NCI-H2171 (cell line): ENCODE results near the gene NRN1L.
A peak's percentile ranks its signal among the peaks of the same experiment; 100 is the strongest.
"Not testable (repeated sequence)": the region's sequence is repeated elsewhere in the genome, so short reads cannot be mapped to it uniquely, and the experiment has no call there.

Experiments
- DNase-seq: peaks from one replicate; lab custom pipeline; 2025; lab: John Stamatoyannopoulos, UW

The NRN1L gene

DNA sequence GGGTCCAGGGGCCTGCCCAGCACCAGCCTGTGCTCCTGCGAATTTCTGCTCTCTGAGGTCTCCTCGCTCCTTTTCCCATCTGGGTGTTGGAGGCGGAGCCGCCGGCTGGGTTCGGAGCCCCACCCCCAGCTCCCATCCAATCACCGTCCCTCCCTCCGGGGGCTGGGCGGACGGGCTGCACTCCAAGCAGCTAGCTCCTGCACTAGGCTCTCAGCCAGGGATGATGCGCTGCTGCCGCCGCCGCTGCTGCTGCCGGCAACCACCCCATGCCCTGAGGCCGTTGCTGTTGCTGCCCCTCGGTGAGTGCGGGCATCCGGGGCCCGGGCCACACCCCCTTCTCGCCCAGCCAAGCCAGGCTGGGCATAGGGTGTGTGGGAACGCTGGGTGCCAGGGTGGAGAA is at the start of gene NRN1L:
Gene NRN1L, plus strand, starts transcription at position 202 of the 400 bp plus-strand sequence. Its CDS starts 19 bp downstream, at position 221.
- peak; percentile 91 for DNase-seq

DNA sequence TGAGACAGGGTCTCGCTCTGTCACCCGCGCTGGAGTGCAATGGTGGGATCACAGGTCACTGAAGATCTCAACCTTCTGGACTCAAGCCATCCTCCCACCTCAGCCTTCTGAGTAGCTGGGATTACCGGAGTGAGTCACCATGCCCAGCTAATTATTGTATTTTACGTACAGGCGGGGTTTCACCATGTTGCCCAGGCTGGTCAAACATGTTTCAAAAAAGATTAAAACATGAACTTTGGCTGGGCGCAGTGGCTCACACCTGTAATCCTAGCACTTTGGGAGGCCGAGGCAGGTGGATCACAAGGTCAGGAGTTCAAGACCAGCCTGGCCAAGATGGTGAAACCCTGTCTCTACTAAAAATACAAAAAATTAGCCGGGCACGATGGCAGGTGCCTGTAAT is 47.5 kb upstream of the NRN1L start:
- DNase-seq: not testable (repeated sequence)

GRCh38 chr16:67837811-67838210 is 46.9 kb upstream of the NRN1L start:
- DNase-seq: no peak

DNA sequence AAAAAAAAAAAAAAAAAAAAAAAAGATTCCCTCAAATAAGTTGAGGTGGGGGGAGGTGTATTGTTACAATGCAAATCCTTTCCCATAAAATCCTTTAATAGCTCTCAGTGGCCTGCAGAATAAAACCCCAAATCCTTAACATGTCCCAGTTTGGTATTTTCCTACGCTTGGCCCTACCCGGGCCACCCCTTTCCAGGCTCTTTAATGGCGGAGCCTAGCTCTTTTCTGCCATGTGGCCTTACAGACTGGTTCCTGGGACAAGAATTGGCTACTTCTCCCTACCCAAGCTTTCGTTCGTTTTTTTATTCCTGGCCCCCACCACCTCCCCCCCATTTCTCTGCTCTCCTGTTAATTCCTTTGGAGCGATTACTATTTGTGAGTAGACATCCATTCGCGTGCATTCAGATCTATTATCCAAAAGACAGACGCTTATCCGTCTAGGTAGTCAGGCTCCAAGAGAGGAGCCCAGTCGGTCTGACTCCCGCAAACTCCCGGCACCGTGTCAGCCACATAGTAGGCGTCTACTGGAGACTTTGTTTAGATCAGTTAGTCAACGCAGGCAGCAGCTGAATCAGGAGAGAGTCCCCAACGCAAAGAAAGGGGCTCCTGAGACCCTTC is 43.4 kb upstream of the NRN1L start:
- DNase-seq: no peak

- peak; percentile 94 for DNase-seq
Measured at GRCh38 chr16:67841816-67842508, 42.7 kb upstream of the NRN1L start, which contains the start of gene THAP11. Gene THAP11, plus strand, starts transcription at chr16:67842320. Its CDS starts 235 bp downstream, at chr16:67842555.

DNA sequence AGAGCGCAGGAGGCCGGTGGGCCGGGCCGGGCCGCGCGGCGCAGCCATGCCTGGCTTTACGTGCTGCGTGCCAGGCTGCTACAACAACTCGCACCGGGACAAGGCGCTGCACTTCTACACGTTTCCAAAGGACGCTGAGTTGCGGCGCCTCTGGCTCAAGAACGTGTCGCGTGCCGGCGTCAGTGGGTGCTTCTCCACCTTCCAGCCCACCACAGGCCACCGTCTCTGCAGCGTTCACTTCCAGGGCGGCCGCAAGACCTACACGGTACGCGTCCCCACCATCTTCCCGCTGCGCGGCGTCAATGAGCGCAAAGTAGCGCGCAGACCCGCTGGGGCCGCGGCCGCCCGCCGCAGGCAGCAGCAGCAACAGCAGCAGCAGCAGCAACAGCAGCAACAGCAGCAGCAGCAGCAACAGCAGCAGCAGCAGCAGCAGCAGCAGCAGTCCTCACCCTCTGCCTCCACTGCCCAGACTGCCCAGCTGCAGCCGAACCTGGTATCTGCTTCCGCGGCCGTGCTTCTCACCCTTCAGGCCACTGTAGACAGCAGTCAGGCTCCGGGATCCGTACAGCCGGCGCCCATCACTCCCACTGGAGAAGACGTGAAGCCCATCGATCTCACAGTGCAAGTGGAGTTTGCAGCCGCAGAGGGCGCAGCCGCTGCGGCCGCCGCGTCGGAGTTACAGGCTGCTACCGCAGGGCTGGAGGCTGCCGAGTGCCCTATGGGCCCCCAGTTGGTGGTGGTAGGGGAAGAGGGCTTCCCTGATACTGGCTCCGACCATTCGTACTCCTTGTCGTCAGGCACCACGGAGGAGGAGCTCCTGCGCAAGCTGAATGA is 42.0 kb upstream of the NRN1L start:
- peak; percentile 55 for DNase-seq

DNA sequence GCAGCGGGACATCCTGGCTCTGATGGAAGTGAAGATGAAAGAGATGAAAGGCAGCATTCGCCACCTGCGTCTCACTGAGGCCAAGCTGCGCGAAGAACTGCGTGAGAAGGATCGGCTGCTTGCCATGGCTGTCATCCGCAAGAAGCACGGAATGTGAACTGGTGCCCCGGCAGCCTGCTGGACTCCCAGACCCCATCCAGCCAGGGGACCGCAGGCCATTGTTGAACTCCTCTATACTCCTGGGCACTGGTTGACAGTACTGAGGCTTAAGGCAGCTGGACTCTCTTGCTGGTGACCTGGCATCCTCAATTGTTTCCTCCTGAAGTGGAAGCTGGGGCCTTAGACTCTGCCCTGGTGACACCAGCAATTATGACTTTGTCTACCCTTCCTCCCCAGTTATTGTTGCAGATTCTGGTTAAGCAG is 41.3 kb upstream of the NRN1L start:
- no peak for DNase-seq

- DNase-seq: no peak
Measured at GRCh38 chr16:67844497-67844896, 40.2 kb upstream of the NRN1L start.

DNA sequence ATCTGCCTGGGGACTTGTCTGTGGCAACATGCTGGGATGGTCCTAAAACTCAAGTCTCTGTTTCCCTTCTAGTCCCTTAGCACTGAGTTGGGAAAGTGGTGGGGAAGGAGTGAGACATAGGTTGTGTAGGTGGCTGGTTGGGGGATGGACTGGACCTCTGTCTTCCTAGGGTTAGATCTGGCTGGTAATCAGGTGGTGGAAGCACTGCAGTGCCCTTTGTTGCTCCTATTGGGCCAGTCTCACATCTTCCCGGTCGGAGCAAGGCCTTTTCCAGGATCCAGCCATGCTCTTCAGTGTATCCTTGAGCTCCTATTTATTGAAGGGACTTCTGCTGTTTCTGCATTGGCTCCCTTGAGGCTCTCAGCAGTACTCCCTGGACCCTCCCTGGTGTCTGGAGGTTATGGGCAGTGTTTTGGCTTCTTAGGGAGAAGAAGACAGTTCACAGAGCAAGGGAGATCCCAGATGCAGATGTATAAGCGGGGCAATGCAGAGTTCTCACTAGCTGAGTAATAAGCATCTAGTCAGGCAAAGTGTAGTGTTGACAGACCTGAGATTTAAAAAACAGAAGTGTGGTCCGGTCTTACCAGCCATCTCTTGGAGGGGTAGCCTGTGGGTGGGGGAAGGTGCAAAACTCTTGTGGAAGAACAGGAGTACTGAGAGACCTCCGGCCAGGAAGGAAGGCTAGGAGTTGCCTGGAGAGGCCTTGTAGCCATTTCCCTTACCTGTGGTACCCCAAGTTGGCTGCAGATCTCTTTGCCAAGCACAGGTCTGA is 39.2 kb upstream of the NRN1L start:
- no peak for DNase-seq

- DNase-seq: no peak
Measured at GRCh38 chr16:67846063-67846319, 38.7 kb upstream of the NRN1L start.

DNA sequence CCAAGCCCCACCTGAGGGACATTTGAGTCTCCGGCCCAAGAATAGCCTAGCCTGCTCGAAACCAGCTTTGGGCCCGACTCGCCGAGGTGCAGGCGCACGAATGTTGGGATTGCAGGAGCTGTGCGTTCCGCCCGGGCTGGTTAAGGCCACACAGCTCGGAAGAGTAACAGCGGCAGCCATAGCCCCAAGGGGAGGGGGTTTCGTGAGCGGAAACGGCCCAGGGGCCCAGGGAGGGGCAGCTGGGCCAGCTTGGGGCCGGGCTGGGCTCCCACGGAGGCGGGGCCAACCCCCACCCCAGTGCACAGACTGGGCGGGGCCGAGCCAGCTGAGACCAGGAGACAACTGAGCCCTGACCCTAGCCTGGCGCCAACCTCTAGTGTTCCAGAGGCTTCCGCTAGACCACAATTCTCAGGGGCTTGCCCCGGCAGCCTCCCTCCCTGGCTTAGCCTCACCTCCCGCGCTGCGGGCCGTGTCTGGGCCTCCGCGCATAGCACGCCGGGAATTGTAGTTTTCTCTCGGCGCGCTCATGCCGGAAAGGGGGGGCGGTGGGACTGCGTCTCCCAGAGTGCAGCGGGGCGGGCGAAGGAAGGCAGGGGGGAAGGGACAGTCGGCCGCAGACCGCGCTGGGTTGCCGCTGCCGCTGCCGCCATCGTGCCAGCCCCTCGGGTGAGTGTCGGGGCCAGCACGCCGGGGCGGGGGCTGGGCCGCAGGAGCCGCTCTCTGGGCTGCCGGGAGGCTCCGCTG is 38.2 kb upstream of the NRN1L start, which contains the start of gene NUTF2:
Gene NUTF2, plus strand, starts transcription at position 614 of the 744 bp plus-strand sequence. CDS start 18,198 bp downstream, outside the sequence.
- peak; percentile 96 for DNase-seq

GRCh38 chr16:67847064-67847861 is 37.4 kb upstream of the NRN1L start, which contains the start of gene CENPT:
Gene CENPT, minus strand, starts transcription at chr16:67847693. Its CDS starts 13,834 bp downstream, at chr16:67833859.
- peak; percentile 74 for DNase-seq

- no peak for DNase-seq
Measured at GRCh38 chr16:67848118-67848517, 36.6 kb upstream of the NRN1L start.

DNA sequence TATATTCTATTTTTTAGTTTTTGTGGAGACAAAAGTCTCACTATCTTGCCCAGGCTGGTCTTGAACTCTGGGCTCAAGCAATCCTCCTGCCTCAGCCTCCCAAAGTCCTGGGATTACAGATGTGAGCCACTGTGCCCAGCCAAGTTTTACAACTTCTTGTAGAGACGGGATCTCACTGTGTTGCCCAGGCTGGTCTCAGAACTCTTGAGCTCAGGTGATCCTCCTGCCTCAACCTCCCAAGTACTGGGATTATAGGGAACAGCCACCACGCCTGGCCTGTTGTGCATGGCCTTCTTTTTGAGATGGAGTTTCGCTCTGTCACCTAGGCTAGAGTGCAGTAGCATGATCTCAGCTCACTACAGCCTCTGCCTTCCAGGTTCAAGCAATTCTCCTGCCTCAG is 31.0 kb upstream of the NRN1L start:
- DNase-seq: no peak

GRCh38 chr16:67855789-67856188 is 28.9 kb upstream of the NRN1L start:
- no peak for DNase-seq

DNA sequence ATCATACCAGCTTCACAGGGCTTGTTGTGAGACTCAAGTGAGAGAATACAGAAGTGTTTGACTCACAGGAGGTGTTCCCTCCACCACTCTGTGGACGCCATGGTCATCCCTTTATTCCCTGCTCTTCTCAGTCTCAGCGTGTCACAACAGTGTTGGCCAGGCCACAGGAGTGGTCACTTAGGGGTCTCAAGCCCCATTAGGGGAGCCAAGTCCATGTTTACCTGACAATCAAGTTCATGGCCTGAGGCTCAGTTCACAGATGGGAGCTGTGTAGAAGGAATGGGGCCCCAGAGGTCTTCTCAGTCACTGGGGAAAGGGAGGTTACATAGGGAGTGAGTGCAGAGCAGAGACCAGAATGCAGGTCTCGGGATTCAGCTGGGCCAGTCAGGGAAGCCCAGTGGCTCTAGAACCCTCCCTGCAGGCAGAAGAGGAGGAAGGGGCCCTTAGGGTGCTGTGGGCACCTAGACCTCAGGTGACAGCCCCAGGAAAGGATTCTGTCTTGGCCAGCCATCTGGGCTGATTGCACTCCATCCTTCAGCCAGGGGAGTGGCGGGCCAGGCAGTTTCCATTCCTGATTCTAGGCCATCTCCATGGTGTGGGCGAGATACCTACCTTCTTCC is 27.6 kb upstream of the NRN1L start:
- no peak for DNase-seq

DNA sequence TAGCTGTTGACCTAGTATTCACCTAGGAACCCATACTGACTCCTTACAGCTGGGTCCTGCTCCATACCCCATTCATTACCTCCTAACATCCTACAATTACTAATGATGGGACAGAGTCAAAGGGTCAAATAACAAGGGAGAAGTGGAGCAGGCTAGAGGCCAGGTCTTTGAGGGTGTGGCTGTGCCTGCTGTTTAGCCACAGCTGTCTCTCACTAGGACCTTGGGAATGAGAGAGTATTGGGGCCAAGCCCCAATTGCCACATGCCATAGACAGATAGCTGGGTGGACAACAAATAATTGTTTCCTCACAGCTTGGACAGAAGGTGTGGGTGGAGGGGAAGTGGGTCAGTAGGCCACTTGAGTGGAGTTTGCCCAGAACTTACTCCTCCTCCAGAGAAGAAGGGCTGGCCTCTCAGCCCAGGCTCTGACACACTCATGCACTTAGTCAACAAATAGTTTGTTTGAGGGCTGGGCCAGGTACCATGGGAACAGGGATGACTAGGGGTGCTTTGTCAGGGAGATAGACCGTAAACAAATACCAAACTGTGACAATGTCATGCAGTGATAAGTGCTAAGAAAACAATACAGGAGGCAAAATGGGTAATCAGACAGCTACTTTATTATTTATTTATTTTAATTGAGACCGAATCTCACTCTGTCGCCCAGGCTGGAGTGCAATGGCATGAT is 27.0 kb upstream of the NRN1L start:
- DNase-seq: no peak

- no peak for DNase-seq
Measured at GRCh38 chr16:67858500-67858899, 26.2 kb upstream of the NRN1L start.
